Activated naive CD8-positive, alpha-beta T cell (primary cell): ENCODE results near the gene ADD1.
A peak's percentile ranks its signal among the peaks of the same experiment; 100 is the strongest.

Source experiments
- H3K27ac Mint-ChIP-seq: one replicate; pipeline ENCODE4 v1.8.0; 2021; ENCODE audit warnings: mixed read lengths
- H3K27me3 Mint-ChIP-seq: one replicate; pipeline ENCODE4 v1.8.0; 2021; ENCODE audit warnings: mixed read lengths
- H3K36me3 Mint-ChIP-seq: one replicate; pipeline ENCODE4 v1.8.0; 2021; ENCODE audit warnings: mixed read lengths
- H3K4me1 Mint-ChIP-seq: one replicate; pipeline ENCODE4 v1.8.0; 2021; ENCODE audit warnings: low read depth, mixed read lengths
- H3K4me3 Mint-ChIP-seq: one replicate; pipeline ENCODE4 v1.8.0; 2021; ENCODE audit warnings: mild to moderate bottlenecking, mixed read lengths
- H3K9me3 Mint-ChIP-seq: one replicate; pipeline ENCODE4 v1.8.0; 2021; ENCODE audit warnings: low read depth, mixed read lengths

Gene ADD1

DNA sequence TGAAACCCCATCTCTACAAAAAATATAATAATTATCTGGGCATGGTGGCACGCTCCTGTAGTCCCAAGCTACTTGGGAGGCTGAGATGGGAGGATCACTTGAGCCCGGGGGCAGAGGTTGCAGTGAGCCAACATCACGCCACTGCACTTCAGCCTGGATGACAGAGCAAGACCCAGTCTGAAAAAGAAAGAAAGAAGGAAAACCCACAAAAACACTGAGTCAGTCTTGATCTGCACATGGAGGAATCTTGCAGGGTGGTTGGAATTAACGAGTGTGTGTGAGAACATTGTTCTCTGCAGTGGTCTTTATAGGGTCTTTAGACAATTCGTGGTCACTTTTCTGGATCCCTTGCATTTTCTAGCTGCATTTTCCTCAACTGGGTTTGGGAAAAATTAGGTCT, 23.2 kb downstream of the ADD1 start:
- Mint-ChIP-seq H3K4me1 (peaks cover 72% of the 10 kb centered on the region), H3K27ac (no peak overlapping the region), H3K27me3 (no peaks in the 10 kb centered on the region), H3K36me3 (no peaks in the 10 kb centered on the region), H3K9me3 (no peaks in the 10 kb centered on the region), H3K4me3 (no peak overlapping the region)

DNA sequence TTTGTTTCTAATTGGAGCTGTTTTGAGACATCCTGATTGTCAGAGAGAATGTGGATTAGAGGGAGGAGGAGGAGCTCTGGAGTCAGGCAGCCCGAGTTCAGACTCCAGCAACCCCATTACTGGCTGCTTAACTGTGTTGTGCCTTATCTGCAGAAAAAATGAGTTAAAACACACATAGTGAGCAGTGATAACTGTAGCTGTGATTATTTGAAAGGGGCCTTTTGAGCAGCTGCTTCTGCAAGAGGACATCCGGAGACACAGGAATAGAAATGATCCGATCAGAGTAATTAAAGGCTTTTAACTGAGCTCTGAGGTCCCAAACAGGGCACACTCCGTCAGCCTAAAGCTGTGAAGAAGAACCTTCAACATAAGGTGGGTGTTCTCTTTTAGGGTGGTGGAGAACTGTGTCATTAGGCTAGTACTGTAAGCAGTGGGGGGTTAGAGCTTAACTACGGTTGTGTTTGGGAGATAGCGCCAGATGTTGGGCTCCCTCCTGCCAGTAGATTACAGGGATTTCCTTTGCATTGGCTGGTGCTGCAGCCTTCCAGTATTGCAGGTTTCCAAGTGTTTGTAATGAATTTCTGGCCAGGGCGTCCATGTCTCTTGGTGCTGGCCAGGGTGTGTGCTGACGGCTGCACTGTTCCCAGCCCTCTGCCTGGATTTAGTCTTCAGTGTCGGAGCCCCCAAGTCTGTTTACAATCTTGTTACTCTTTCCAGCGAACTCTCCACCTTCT, 24.3 kb downstream of the ADD1 start:
- H3K4me3 Mint-ChIP-seq: no peak overlapping the region
- H3K27me3 Mint-ChIP-seq: no peaks in the 10 kb centered on the region
- no peak overlapping the region for H3K27ac Mint-ChIP-seq
- H3K9me3 Mint-ChIP-seq: no peaks in the 10 kb centered on the region
- peaks cover 67% of the 10 kb centered on the region for H3K4me1 Mint-ChIP-seq
- H3K36me3 Mint-ChIP-seq: no peaks in the 10 kb centered on the region

GRCh38 chr4:2868877-2869487, 25.3 kb downstream of the ADD1 start:
- H3K36me3 Mint-ChIP-seq: no peaks in the 10 kb centered on the region
- H3K27me3 Mint-ChIP-seq: no peaks in the 10 kb centered on the region
- no peak overlapping the region for H3K27ac Mint-ChIP-seq
- H3K4me1 Mint-ChIP-seq: peaks cover 66% of the 10 kb centered on the region
- H3K9me3 Mint-ChIP-seq: no peaks in the 10 kb centered on the region
- no peak overlapping the region for H3K4me3 Mint-ChIP-seq

DNA sequence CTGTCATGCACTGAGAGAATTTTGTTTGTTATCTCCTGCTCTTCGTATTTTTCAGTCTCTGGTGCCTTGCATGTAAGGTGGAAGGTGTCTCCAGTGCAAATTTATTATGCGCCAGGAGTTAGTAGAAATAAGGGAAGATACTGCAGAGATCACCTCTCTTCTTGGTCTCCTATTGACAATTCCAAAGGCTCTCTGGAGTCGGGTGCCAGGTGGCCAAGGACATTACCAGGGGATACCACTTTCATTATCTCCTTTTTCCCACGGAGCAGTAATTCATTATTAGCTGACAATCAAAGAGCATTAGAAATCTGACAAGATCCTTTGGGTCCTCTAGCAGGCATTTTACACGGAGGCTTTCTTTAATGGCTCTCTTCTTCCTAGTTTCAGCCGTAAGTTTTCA, 26.0 kb downstream of the ADD1 start:
- peak overlapping the region; percentile 23 for H3K27ac Mint-ChIP-seq

DNA sequence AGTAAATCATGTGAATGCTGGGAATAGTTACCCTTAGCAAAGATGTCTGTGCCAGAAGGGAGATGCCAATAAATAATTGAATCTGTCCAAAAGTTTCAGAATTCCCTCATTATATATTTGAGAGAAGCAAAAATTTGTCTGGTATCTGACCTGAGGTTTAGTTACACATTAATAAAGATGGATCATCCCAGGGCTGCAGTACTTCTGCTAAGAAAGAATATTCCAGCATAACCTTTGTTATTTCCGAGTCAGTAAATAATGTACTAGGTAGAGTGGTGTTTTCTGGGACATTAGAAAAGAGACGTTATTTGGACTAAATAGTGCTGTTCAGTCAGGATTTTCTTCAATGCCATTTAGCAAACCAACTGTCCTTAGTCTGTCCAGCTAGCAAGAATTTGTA, 26.4 kb downstream of the ADD1 start:
- Mint-ChIP-seq H3K9me3 (no peaks in the 10 kb centered on the region), H3K27me3 (no peaks in the 10 kb centered on the region), H3K4me1 (peaks cover 60% of the 10 kb centered on the region), H3K27ac (no peak overlapping the region), H3K4me3 (no peak overlapping the region), H3K36me3 (no peaks in the 10 kb centered on the region)

More for the DNA sequence above, 26.0 kb downstream of the ADD1 start:
- H3K9me3 Mint-ChIP-seq: no peaks in the 10 kb centered on the region
- no peak overlapping the region for H3K4me3 Mint-ChIP-seq
- no peaks in the 10 kb centered on the region for H3K27me3 Mint-ChIP-seq
- H3K4me1 Mint-ChIP-seq: peaks cover 64% of the 10 kb centered on the region
- H3K36me3 Mint-ChIP-seq: no peaks in the 10 kb centered on the region

DNA sequence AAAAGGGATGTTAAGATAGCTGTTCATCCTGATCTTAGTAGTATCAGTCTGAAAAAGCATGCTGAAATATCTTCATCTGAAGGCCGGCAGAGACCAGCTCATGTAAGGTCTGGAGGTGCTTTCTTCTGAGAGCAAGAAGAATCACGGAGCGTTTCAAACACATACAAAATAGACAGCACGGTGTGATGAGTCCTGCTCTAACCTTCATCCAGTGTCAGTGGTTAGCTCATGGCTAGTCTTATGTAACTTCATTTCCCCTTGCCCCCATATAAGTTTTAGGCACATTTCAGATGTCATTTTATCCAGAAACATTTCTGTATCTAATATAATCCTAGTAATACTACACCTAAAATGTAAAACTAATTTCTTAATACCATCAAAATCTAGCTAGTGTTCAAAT, 27.8 kb downstream of the ADD1 start:
- Mint-ChIP-seq H3K36me3 (peaks cover 5% of the 10 kb centered on the region), H3K4me1 (peaks cover 62% of the 10 kb centered on the region), H3K27ac (peak overlapping the region; percentile 74), H3K4me3 (peak overlapping the region; percentile 5), H3K27me3 (no peaks in the 10 kb centered on the region), H3K9me3 (no peaks in the 10 kb centered on the region)

DNA sequence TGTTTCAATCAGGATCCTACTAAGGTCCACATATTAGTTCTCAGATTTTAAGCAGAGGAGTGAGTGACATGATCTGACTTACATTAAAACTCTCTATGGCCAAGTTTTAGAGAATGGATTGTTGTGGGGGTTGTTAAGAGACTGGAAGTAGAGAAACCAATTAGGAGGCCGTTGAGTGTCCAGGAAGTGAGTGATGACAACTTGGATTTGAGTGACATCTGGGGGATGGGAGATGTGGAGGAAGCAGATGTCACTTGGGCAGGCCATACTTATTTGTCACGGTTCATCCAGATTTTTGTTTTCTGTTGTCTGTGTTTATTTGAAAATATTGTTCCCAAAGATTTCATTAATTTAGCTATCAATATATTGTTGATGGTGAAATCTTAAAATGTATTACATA, 28.3 kb downstream of the ADD1 start:
- Mint-ChIP-seq H3K36me3 (peaks cover 5% of the 10 kb centered on the region), H3K27me3 (no peaks in the 10 kb centered on the region), H3K27ac (peak overlapping the region; percentile 74), H3K4me3 (peak overlapping the region; percentile 5), H3K9me3 (no peaks in the 10 kb centered on the region), H3K4me1 (peaks cover 60% of the 10 kb centered on the region)

- H3K4me1 Mint-ChIP-seq: peaks cover 56% of the 10 kb centered on the region
- H3K9me3 Mint-ChIP-seq: no peaks in the 10 kb centered on the region
- H3K27ac Mint-ChIP-seq: no peak overlapping the region
- H3K4me3 Mint-ChIP-seq: no peak overlapping the region
- peaks cover 5% of the 10 kb centered on the region for H3K36me3 Mint-ChIP-seq
- H3K27me3 Mint-ChIP-seq: no peaks in the 10 kb centered on the region
These were observed 29.7 kb downstream of the ADD1 start for GRCh38 chr4:2873329-2873728.

DNA sequence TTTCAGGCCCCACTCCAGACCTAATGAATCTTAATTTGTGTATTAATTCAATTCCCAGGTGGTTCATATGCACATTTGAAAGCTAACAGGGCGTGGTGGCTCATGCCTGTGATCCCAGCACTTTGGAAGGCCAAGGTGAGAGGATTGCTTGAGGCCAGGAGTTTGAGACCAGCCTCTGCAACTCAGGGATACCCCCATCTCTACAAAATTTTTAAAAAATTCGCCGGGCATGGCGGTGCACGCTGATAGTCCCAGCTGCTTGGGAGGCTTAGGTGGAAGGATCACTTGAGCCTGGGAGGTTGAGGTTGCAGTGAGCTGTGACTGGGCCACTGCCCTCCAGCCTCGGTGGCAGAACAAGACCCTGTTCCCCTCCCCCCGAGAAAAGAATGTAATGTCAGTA, 31.2 kb downstream of the ADD1 start:
- peaks cover 5% of the 10 kb centered on the region for H3K36me3 Mint-ChIP-seq
- H3K4me3 Mint-ChIP-seq: no peak overlapping the region
- H3K4me1 Mint-ChIP-seq: peaks cover 49% of the 10 kb centered on the region
- no peaks in the 10 kb centered on the region for H3K9me3 Mint-ChIP-seq
- H3K27me3 Mint-ChIP-seq: no peaks in the 10 kb centered on the region
- H3K27ac Mint-ChIP-seq: peak overlapping the region; percentile 23

DNA sequence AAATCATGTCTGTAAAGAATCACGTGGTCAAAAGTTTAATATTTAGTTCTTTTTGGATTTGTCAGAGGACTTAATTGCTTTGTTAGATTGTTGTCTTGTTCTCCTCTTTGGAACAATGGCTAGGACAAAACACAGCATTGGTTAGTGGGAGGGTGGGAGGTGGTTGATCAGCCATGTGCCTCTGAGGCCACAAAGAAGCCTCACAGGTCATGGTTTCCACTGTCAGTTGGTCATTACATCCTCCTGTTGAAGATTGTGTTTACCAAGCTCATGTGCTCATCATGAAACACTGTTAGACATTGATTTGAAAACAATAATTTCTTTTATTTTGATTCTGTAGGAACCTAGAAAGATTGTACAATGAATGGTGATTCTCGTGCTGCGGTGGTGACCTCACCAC, 31.9 kb downstream of the ADD1 start:
- no peak overlapping the region for H3K4me3 Mint-ChIP-seq
- H3K4me1 Mint-ChIP-seq: peaks cover 46% of the 10 kb centered on the region
- H3K27ac Mint-ChIP-seq: peak overlapping the region; percentile 23
- H3K36me3 Mint-ChIP-seq: peaks cover 5% of the 10 kb centered on the region
- no peaks in the 10 kb centered on the region for H3K27me3 Mint-ChIP-seq
- no peaks in the 10 kb centered on the region for H3K9me3 Mint-ChIP-seq

GRCh38 chr4:2878346-2878745, 34.7 kb downstream of the ADD1 start:
- Mint-ChIP-seq H3K9me3 (no peaks in the 10 kb centered on the region), H3K27ac (peak overlapping the region; percentile 83), H3K36me3 (peaks cover 5% of the 10 kb centered on the region), H3K27me3 (no peaks in the 10 kb centered on the region), H3K4me3 (no peak overlapping the region), H3K4me1 (peaks cover 30% of the 10 kb centered on the region)

- peaks cover 5% of the 10 kb centered on the region for H3K36me3 Mint-ChIP-seq
- H3K9me3 Mint-ChIP-seq: no peaks in the 10 kb centered on the region
- peaks cover 31% of the 10 kb centered on the region for H3K4me1 Mint-ChIP-seq
- H3K4me3 Mint-ChIP-seq: no peak overlapping the region
- peak overlapping the region; percentile 83 for H3K27ac Mint-ChIP-seq
- no peaks in the 10 kb centered on the region for H3K27me3 Mint-ChIP-seq
These were observed 35.4 kb downstream of the ADD1 start for GRCh38 chr4:2879026-2879425.

DNA sequence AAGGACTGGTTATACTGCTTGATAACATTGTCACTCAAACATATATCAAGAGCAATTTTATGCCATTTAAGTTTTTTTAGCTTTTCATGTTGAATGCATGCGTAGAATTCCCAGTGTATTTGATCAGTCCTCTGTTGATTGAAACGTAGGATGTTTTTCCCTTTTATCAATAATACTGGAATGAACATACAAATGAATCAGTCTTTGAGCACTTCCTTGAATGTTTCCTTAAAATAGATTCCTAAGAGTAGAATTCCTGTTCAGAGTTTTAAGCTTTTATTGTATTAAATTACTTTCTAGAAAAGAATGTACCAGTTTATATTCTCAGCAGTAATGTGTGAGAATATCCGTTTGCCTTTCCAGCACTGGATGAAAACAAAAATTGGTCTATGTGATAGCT, 37.8 kb downstream of the ADD1 start:
- Mint-ChIP-seq H3K27ac (no peak overlapping the region), H3K4me1 (peaks cover 27% of the 10 kb centered on the region), H3K36me3 (peaks cover 5% of the 10 kb centered on the region), H3K9me3 (no peaks in the 10 kb centered on the region), H3K27me3 (no peaks in the 10 kb centered on the region), H3K4me3 (no peak overlapping the region)

DNA sequence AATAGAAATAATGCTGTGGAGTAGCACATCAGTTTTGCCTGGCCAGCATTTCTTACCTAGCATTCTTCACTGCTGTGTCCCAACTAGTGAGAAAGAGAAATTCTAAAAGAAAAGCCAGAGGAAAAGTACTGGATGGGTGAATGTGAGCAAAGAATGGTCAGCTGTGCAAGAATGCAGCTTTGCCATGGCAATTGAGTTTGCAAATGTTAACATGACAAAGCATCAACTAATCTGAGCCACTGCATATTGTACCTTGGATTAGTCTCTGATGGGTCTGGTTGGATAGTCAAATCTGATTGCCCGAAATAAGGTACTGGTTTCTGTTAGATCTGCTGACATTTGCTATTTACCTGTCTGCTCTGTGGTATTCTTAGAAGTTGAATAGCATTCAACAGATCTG, 38.7 kb downstream of the ADD1 start:
- Mint-ChIP-seq H3K27ac (no peak overlapping the region), H3K36me3 (peaks cover 5% of the 10 kb centered on the region), H3K9me3 (no peaks in the 10 kb centered on the region), H3K4me3 (no peak overlapping the region), H3K4me1 (peaks cover 24% of the 10 kb centered on the region), H3K27me3 (no peaks in the 10 kb centered on the region)

DNA sequence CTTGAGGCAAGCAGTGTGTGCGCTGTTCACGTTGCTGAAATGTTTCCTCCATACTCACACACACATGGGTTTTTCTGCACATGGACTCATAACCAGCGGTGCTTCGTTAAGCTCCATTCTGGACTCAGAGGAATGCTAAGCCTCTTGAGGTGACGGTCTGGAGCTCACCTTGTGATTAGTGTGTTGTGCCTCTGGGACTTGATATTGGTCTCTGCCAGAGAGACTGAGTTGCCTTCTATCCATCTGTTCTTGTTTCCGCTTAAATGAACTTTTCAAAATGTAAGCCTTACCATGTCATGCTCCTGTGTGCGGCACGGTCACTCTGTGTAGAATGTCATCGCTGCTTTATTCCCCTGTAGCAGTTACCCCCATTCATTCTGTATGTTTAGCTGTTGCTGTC, 42.5 kb downstream of the ADD1 start:
- Mint-ChIP-seq H3K36me3 (peaks cover 5% of the 10 kb centered on the region), H3K27ac (no peak overlapping the region), H3K27me3 (no peaks in the 10 kb centered on the region), H3K4me3 (no peak overlapping the region), H3K9me3 (no peaks in the 10 kb centered on the region), H3K4me1 (peaks cover 10% of the 10 kb centered on the region)

DNA sequence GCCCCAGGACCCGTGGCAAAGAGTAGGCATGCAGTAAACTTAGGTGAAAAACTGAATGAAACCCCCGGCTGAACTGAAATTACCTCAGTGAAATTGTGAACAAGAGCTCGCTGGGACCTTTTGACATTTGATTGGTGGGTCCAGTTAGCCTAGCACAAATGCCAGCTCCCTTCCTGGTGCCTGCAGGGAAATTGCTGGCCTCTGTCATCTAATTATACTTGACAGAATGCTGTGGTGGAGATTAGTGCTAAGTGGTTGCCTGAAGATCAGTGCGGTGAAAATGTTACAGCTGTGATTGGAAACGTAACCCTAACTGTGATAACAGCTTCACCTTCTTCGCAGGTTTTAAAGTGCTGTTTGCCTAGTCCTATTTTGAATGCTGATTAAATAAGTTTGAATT, 43.0 kb downstream of the ADD1 start:
- Mint-ChIP-seq H3K9me3 (no peaks in the 10 kb centered on the region), H3K27ac (no peak overlapping the region), H3K27me3 (no peaks in the 10 kb centered on the region), H3K4me1 (peaks cover 9% of the 10 kb centered on the region), H3K36me3 (peaks cover 5% of the 10 kb centered on the region), H3K4me3 (no peak overlapping the region)
